Measurements from ENCODE around the gene CCNL1.

CCNL1 gene

DNA sequence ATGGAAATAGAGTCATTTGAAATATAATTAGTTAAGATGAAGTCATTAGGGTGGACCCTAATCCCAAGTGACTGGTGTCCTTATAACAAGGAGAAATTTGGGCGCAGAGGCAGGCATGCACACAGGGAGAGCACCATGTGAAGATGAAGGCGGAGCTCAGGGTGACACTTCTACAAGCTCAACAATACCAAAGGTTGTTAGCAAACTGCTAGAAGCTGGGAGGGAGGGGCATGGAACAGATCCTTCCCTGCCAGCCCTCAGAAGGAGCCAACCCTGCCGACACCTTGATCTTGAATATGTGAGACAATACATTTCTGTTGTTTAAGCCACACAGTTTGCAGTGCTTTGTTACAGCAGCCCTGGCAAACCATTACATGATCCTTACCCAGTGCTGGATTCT is 57.8 kb downstream of the CCNL1 start:
- no peaks in the 10 kb centered on the region for H3K4me1 ChIP-seq (ENCODE audit: insufficient read depth, insufficient read length)
- TF ChIP-seq YY1 (IDR thresholded peaks at IDR 0.05; ENCODE audit: insufficient read depth, insufficient read length) (no peak), ZNF274 (IDR thresholded peaks at IDR 0.05; ENCODE audit: low read depth, low read length) (no peak), SUZ12 (IDR thresholded peaks at IDR 0.05; ENCODE audit: extremely low read depth, insufficient read depth, insufficient read length) (no peak)
- no peak for DNase-seq (ENCODE audit: low read depth, low spot score)
- no peaks in the 10 kb centered on the region for H3K9me3 ChIP-seq (ENCODE audit: insufficient read depth, low read length)
- no peaks in the 10 kb centered on the region for H3K36me3 ChIP-seq (ENCODE audit: insufficient read depth, insufficient read length, low read length)
- no peaks in the 10 kb centered on the region for H3K27me3 ChIP-seq (ENCODE audit: insufficient read depth, insufficient read length)
- H3K4me3 ChIP-seq (ENCODE audit: insufficient read length, low read depth): no peak overlapping the region
- no peak overlapping the region for H3K9ac ChIP-seq (ENCODE audit: insufficient read length, low read depth)

DNA sequence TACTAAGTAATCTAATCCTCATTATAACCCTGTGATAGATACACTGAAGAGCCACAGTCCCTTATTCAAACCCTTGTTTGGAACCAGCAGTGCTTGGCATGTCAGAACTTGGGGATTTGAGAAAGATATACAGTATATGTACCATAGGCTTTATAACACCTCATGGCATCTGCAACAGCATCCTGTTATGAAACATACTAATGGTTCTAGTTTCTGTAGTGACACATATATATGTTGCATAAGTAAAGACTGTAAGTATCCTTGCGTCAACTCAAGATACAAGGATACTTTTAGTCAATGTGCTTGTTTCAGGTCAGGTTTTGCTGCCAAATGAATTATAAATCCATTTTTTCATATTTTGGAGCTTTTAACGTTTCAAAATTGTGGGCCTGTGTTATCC is 58.5 kb downstream of the CCNL1 start:
- Histone ChIP-seq H3K4me3 (ENCODE audit: insufficient read length, low read depth) (no peak overlapping the region), H3K4me1 (ENCODE audit: insufficient read depth, insufficient read length) (no peaks in the 10 kb centered on the region), H3K36me3 (ENCODE audit: insufficient read depth, insufficient read length, low read length) (no peaks in the 10 kb centered on the region), H3K27me3 (ENCODE audit: insufficient read depth, insufficient read length) (no peaks in the 10 kb centered on the region), H3K9ac (ENCODE audit: insufficient read length, low read depth) (no peak overlapping the region), H3K9me3 (ENCODE audit: insufficient read depth, low read length) (no peaks in the 10 kb centered on the region)
- no peak for DNase-seq (ENCODE audit: low read depth, low spot score)
- TF ChIP-seq YY1 (IDR thresholded peaks at IDR 0.05; ENCODE audit: insufficient read depth, insufficient read length) (no peak), SUZ12 (IDR thresholded peaks at IDR 0.05; ENCODE audit: extremely low read depth, insufficient read depth, insufficient read length) (no peak), ZNF274 (IDR thresholded peaks at IDR 0.05; ENCODE audit: low read depth, low read length) (no peak)

DNA sequence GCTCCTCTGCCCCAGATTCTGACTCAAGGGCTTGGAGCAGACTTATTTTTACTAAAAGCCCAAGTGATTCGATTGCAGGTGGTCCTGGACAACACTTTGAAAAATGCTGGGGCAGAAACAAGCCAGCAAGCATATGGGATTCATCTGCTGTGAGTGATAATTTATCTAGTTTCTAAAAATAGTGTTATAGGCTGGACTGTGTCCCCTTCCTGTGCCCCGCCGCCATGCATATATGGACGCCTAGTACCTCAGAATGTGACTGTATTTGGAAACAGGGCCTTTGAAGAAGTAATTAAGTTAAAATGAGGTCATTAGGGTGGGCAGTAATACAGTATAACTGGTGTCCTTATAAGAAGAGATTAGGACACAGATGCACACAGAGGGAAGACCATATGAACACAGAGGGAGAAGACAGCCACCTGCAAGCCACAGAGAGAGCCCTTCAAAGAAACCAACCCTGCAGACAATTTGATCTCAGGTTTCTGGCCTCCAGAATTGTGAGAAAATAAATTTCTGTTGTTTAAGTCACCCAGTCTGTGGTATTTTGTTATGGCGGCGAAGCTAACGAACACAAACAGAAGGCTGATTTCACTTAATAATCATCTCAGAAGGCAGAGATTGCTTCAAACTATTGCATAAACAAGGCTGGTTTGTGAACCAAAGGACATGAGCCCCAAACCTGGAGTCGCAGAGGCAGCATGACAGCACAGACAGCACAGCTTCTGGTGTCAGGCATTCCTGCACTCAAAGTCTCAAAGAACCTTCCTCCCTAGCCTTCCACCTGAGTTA is 59.1 kb downstream of the CCNL1 start:
- H3K9ac ChIP-seq (ENCODE audit: insufficient read length, low read depth): no peak overlapping the region
- DNase-seq (ENCODE audit: low read depth, low spot score): no peak
- TF ChIP-seq YY1 (IDR thresholded peaks at IDR 0.05; ENCODE audit: insufficient read depth, insufficient read length): no peak
- no peak for TF ChIP-seq SUZ12 (IDR thresholded peaks at IDR 0.05; ENCODE audit: extremely low read depth, insufficient read depth, insufficient read length)
- no peak for TF ChIP-seq ZNF274 (IDR thresholded peaks at IDR 0.05; ENCODE audit: low read depth, low read length)

DNA sequence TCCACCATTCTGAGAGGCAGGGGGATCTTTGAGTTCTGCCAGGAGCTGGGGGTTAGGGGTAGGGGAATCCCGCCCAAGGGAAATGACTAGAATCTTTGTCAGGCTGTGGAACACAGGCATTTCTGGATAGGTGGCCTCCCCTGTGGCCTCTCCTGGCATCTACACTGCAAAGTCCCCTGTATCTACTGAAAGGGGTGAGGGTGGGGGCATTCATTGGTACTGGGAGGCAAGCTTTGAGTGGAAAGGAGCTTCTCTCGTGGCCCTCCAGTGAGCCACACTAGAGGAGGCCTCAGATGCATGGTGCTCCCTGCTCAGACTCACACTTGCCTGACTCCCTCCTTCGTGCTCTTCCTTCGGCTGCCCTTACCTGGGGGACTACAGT is 59.9 kb downstream of the CCNL1 start:
- H3K9ac ChIP-seq (ENCODE audit: insufficient read length, low read depth): no peak overlapping the region
- no peaks in the 10 kb centered on the region for H3K27me3 ChIP-seq (ENCODE audit: insufficient read depth, insufficient read length)
- H3K4me1 ChIP-seq (ENCODE audit: insufficient read depth, insufficient read length): no peaks in the 10 kb centered on the region
- H3K4me3 ChIP-seq (ENCODE audit: insufficient read length, low read depth): no peak overlapping the region
- no peaks in the 10 kb centered on the region for H3K36me3 ChIP-seq (ENCODE audit: insufficient read depth, insufficient read length, low read length)
- no peak for DNase-seq (ENCODE audit: low read depth, low spot score)
- H3K9me3 ChIP-seq (ENCODE audit: insufficient read depth, low read length): no peaks in the 10 kb centered on the region
- no peak for TF ChIP-seq ZNF274 (IDR thresholded peaks at IDR 0.05; ENCODE audit: low read depth, low read length)
- no peak for TF ChIP-seq SUZ12 (IDR thresholded peaks at IDR 0.05; ENCODE audit: extremely low read depth, insufficient read depth, insufficient read length)
- no peak for TF ChIP-seq YY1 (IDR thresholded peaks at IDR 0.05; ENCODE audit: insufficient read depth, insufficient read length)

More for the DNA sequence above, 59.1 kb downstream of the CCNL1 start:
- Histone ChIP-seq H3K9me3 (ENCODE audit: insufficient read depth, low read length) (no peaks in the 10 kb centered on the region), H3K27me3 (ENCODE audit: insufficient read depth, insufficient read length) (no peaks in the 10 kb centered on the region), H3K4me3 (ENCODE audit: insufficient read length, low read depth) (no peak overlapping the region), H3K4me1 (ENCODE audit: insufficient read depth, insufficient read length) (no peaks in the 10 kb centered on the region), H3K36me3 (ENCODE audit: insufficient read depth, insufficient read length, low read length) (no peaks in the 10 kb centered on the region)

DNA sequence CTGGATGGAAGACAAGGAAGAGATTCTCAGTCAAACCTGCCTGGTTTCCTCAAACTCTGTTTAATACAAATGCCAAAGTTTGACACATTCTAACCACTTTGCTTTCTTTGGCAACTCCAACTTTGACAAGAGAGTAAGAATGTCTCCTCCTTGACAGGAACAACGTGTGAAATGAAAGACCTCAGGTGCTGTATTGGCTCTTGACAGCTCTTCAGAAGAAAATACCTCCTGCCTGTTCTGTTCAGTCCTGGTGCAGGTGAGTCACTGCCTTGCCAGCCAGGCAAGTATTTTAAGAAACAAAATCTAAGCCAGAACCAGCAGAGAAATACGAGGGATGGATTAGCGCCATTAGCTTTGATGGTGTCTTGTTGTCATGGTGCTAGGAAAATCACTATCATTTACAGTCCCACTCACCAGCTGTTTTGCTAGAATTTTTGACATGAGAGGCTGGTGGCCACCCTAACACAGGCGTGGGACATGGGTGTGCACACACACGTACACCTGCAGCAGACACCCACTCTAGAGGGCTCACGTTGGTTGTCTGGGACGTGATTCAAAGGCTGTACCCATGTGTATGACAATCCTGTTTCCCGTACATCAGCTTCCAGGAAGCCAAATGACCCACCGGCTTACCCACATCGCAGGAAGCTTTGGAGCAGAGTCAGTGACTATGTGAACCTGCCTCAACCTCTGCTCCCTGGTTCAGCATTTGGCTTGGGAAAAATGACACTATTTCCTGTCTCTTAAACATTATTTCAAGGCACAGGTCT is 60.4 kb downstream of the CCNL1 start:
- Histone ChIP-seq H3K27me3 (ENCODE audit: insufficient read depth, insufficient read length) (no peaks in the 10 kb centered on the region), H3K9me3 (ENCODE audit: insufficient read depth, low read length) (no peaks in the 10 kb centered on the region), H3K36me3 (ENCODE audit: insufficient read depth, insufficient read length, low read length) (no peaks in the 10 kb centered on the region), H3K9ac (ENCODE audit: insufficient read length, low read depth) (no peak overlapping the region), H3K4me1 (ENCODE audit: insufficient read depth, insufficient read length) (no peaks in the 10 kb centered on the region), H3K4me3 (ENCODE audit: insufficient read length, low read depth) (no peak overlapping the region)
- no peak for DNase-seq (ENCODE audit: low read depth, low spot score)
- TF ChIP-seq ZNF274 (IDR thresholded peaks at IDR 0.05; ENCODE audit: low read depth, low read length) (no peak), YY1 (IDR thresholded peaks at IDR 0.05; ENCODE audit: insufficient read depth, insufficient read length) (no peak), SUZ12 (IDR thresholded peaks at IDR 0.05; ENCODE audit: extremely low read depth, insufficient read depth, insufficient read length) (no peak)

DNA sequence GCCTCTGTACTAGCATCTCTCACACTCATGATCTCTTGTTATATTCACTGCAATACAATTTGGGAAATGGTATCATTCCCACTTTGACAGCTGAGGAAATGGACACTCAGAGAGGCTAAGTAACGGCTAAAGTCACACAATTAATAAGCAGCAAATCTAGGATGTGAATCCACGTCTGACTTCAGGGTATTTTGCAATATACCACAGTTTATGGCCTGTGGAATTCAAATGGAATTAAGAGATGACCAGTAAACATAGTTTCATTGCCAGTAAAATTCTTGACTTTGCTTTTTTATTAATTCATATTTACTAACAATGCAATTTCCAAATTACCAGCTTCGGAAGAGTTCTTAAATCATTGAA is 61.1 kb downstream of the CCNL1 start:
- no peaks in the 10 kb centered on the region for H3K9me3 ChIP-seq (ENCODE audit: insufficient read depth, low read length)
- TF ChIP-seq ZNF274 (IDR thresholded peaks at IDR 0.05; ENCODE audit: low read depth, low read length) (no peak), YY1 (IDR thresholded peaks at IDR 0.05; ENCODE audit: insufficient read depth, insufficient read length) (no peak), SUZ12 (IDR thresholded peaks at IDR 0.05; ENCODE audit: extremely low read depth, insufficient read depth, insufficient read length) (no peak)
- H3K36me3 ChIP-seq (ENCODE audit: insufficient read depth, insufficient read length, low read length): no peaks in the 10 kb centered on the region
- H3K9ac ChIP-seq (ENCODE audit: insufficient read length, low read depth): no peak overlapping the region
- no peak for DNase-seq (ENCODE audit: low read depth, low spot score)
- H3K4me3 ChIP-seq (ENCODE audit: insufficient read length, low read depth): no peak overlapping the region
- H3K27me3 ChIP-seq (ENCODE audit: insufficient read depth, insufficient read length): no peaks in the 10 kb centered on the region
- H3K4me1 ChIP-seq (ENCODE audit: insufficient read depth, insufficient read length): no peaks in the 10 kb centered on the region

DNA sequence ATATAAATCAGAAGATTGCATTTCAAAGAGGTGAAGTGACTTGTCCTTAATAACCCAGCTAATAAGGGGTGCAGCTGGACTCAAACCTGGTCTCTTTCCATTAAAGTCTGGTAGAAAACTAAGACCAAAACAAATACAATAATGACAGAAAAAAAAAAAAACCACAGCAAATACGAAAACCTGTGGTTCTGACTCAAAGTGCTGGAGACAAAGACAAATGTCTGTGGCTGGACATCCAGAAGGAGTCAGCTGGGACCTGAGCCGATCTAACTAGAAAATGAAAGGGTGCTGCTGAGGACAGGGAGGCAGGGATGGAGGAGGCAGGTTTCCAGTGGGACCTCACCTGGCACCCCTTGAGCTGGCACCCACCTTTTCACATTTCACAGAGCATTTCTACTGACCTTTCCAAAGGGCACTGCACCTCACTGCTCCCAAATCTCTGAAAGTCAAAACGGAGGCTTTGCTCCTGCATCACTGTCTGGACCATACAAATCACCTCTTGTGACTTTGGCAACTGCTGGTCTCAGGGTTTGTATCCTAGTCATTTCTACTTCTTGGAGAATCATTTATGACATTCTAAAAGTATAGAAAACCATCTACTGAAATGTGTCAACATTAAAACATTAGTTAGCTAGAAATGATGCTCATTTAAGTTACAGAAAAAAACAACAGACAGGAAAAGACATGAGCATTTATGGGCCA is 61.7 kb downstream of the CCNL1 start:
- Histone ChIP-seq H3K4me1 (ENCODE audit: insufficient read depth, insufficient read length) (no peaks in the 10 kb centered on the region), H3K36me3 (ENCODE audit: insufficient read depth, insufficient read length, low read length) (no peaks in the 10 kb centered on the region), H3K9ac (ENCODE audit: insufficient read length, low read depth) (no peak overlapping the region), H3K9me3 (ENCODE audit: insufficient read depth, low read length) (no peaks in the 10 kb centered on the region), H3K4me3 (ENCODE audit: insufficient read length, low read depth) (no peak overlapping the region), H3K27me3 (ENCODE audit: insufficient read depth, insufficient read length) (no peaks in the 10 kb centered on the region)
- no peak for TF ChIP-seq YY1 (IDR thresholded peaks at IDR 0.05; ENCODE audit: insufficient read depth, insufficient read length)
- TF ChIP-seq ZNF274 (IDR thresholded peaks at IDR 0.05; ENCODE audit: low read depth, low read length): no peak
- TF ChIP-seq SUZ12 (IDR thresholded peaks at IDR 0.05; ENCODE audit: extremely low read depth, insufficient read depth, insufficient read length): no peak
- no peak for DNase-seq (ENCODE audit: low read depth, low spot score)

All from NT2/D1 (cell line).